ENCODE measurements around the gene MECR.

GRCh38 chr1:29247571-29248273 lies 17.0 kb upstream of the MECR start:
- TF ChIP-seq CTCF (IDR thresholded peaks at IDR 0.05 in 2 of 3, conservative IDR thresholded peaks at IDR 0.05 in 1 of 3; ENCODE audit: control insufficient read depth in 2 of 3, extremely low read depth in 1 of 3, insufficient read depth in 1 of 3, low read depth in 3 of 3, low read length in 3 of 3): no peak
- no peak for TF ChIP-seq POLR2AphosphoS2 (IDR thresholded peaks at IDR 0.05; ENCODE audit: low read depth, low read length)
- no peak for TF ChIP-seq TARDBP (IDR thresholded peaks at IDR 0.05; ENCODE audit: borderline replicate concordance)
